ENCODE data around the gene CAND2.

DNA sequence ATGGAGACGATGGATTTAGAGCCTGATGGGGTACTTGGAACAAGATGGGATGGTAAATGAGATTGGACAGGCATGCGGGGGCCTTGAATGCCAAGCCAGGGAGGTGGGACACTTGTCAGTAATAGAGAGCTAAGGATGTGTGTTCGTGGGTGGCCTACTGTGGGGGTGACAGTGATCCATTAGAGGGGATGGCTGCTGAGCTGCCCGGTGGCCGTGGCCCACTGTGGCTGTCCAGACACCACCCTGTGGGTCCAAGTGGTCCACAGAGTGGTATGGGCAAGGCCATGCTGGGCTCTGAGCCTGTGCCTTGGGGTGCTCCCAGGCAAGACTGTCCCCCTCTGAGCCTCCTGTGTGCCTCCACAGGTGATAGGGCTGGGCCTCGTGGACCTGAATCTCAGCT lies 17.5 kb downstream of the CAND2 start:
- TF ChIP-seq HDAC2 (IDR thresholded peaks at IDR 0.05; ENCODE audit: borderline replicate concordance in 1 of 2, low read depth in 2 of 2, low read length in 2 of 2) (no peak), POLR2A (IDR thresholded peaks at IDR 0.05; ENCODE audit: control extremely low read depth in 1 of 2, low read depth in 2 of 2, low read length in 2 of 2) (no peak), CBX8 (IDR thresholded peaks at IDR 0.05; ENCODE audit: borderline replicate concordance, low read depth, low read length) (no peak), POLR2AphosphoS5 (IDR thresholded peaks at IDR 0.05; ENCODE audit: low read depth, low read length) (no peak), EP300 (IDR thresholded peaks at IDR 0.05; ENCODE audit: borderline replicate concordance in 1 of 2, low read depth in 2 of 2, low read length in 2 of 2) (no peak), EZH2 (IDR thresholded peaks at IDR 0.05; ENCODE audit: low read depth, low read length, severe bottlenecking) (no peak), CHD2 (IDR thresholded peaks at IDR 0.05; ENCODE audit: low read length) (no peak), SP1 (IDR thresholded peaks at IDR 0.05; ENCODE audit: low read depth, low read length) (no peak)
- TF ChIP-seq, protein P1, sequence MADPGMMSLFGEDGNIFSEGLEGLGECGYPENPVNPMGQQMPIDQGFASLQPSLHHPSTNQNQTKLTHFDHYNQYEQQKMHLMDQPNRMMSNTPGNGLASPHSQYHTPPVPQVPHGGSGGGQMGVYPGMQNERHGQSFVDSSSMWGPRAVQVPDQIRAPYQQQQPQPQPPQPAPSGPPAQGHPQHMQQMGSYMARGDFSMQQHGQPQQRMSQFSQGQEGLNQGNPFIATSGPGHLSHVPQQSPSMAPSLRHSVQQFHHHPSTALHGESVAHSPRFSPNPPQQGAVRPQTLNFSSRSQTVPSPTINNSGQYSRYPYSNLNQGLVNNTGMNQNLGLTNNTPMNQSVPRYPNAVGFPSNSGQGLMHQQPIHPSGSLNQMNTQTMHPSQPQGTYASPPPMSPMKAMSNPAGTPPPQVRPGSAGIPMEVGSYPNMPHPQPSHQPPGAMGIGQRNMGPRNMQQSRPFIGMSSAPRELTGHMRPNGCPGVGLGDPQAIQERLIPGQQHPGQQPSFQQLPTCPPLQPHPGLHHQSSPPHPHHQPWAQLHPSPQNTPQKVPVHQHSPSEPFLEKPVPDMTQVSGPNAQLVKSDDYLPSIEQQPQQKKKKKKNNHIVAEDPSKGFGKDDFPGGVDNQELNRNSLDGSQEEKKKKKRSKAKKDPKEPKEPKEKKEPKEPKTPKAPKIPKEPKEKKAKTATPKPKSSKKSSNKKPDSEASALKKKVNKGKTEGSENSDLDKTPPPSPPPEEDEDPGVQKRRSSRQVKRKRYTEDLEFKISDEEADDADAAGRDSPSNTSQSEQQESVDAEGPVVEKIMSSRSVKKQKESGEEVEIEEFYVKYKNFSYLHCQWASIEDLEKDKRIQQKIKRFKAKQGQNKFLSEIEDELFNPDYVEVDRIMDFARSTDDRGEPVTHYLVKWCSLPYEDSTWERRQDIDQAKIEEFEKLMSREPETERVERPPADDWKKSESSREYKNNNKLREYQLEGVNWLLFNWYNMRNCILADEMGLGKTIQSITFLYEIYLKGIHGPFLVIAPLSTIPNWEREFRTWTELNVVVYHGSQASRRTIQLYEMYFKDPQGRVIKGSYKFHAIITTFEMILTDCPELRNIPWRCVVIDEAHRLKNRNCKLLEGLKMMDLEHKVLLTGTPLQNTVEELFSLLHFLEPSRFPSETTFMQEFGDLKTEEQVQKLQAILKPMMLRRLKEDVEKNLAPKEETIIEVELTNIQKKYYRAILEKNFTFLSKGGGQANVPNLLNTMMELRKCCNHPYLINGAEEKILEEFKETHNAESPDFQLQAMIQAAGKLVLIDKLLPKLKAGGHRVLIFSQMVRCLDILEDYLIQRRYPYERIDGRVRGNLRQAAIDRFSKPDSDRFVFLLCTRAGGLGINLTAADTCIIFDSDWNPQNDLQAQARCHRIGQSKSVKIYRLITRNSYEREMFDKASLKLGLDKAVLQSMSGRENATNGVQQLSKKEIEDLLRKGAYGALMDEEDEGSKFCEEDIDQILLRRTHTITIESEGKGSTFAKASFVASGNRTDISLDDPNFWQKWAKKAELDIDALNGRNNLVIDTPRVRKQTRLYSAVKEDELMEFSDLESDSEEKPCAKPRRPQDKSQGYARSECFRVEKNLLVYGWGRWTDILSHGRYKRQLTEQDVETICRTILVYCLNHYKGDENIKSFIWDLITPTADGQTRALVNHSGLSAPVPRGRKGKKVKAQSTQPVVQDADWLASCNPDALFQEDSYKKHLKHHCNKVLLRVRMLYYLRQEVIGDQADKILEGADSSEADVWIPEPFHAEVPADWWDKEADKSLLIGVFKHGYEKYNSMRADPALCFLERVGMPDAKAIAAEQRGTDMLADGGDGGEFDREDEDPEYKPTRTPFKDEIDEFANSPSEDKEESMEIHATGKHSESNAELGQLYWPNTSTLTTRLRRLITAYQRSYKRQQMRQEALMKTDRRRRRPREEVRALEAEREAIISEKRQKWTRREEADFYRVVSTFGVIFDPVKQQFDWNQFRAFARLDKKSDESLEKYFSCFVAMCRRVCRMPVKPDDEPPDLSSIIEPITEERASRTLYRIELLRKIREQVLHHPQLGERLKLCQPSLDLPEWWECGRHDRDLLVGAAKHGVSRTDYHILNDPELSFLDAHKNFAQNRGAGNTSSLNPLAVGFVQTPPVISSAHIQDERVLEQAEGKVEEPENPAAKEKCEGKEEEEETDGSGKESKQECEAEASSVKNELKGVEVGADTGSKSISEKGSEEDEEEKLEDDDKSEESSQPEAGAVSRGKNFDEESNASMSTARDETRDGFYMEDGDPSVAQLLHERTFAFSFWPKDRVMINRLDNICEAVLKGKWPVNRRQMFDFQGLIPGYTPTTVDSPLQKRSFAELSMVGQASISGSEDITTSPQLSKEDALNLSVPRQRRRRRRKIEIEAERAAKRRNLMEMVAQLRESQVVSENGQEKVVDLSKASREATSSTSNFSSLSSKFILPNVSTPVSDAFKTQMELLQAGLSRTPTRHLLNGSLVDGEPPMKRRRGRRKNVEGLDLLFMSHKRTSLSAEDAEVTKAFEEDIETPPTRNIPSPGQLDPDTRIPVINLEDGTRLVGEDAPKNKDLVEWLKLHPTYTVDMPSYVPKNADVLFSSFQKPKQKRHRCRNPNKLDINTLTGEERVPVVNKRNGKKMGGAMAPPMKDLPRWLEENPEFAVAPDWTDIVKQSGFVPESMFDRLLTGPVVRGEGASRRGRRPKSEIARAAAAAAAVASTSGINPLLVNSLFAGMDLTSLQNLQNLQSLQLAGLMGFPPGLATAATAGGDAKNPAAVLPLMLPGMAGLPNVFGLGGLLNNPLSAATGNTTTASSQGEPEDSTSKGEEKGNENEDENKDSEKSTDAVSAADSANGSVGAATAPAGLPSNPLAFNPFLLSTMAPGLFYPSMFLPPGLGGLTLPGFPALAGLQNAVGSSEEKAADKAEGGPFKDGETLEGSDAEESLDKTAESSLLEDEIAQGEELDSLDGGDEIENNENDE (IDR thresholded peaks at IDR 0.05; ENCODE audit: insufficient replicate concordance, low read length), result no peak
- TF ChIP-seq, protein P2, sequence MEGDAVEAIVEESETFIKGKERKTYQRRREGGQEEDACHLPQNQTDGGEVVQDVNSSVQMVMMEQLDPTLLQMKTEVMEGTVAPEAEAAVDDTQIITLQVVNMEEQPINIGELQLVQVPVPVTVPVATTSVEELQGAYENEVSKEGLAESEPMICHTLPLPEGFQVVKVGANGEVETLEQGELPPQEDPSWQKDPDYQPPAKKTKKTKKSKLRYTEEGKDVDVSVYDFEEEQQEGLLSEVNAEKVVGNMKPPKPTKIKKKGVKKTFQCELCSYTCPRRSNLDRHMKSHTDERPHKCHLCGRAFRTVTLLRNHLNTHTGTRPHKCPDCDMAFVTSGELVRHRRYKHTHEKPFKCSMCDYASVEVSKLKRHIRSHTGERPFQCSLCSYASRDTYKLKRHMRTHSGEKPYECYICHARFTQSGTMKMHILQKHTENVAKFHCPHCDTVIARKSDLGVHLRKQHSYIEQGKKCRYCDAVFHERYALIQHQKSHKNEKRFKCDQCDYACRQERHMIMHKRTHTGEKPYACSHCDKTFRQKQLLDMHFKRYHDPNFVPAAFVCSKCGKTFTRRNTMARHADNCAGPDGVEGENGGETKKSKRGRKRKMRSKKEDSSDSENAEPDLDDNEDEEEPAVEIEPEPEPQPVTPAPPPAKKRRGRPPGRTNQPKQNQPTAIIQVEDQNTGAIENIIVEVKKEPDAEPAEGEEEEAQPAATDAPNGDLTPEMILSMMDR (IDR thresholded peaks at IDR 0.05; ENCODE audit: control extremely low read depth in 1 of 3, insufficient read depth in 1 of 3, low read depth in 1 of 3, low read length in 3 of 3), result no peak
- TF ChIP-seq, protein P3, sequence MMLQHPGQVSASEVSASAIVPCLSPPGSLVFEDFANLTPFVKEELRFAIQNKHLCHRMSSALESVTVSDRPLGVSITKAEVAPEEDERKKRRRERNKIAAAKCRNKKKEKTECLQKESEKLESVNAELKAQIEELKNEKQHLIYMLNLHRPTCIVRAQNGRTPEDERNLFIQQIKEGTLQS (IDR thresholded peaks at IDR 0.05; ENCODE audit: insufficient read depth, low read depth, low read length), result no peak

All from H1 (cell line).